HepG2 (cell line): Measurements from ENCODE around the gene YKT6. TPM values are rescaled to one million over a fixed set of nuclear protein-coding genes. Genes with fewer than 3 reads are reported as not detected.

Experiments used
- ADNP ChIP-seq: sonication (generic); formaldehyde crosslinking; IDR thresholded peaks from 2 replicates; pipeline ENCODE4 v1.4.0; 2020; ENCODE audit warnings: missing genetic modification reagents
- CBFB ChIP-seq: sonication (generic); formaldehyde crosslinking; IDR thresholded peaks from 2 replicates; pipeline ENCODE4 v1.4.0; 2020; ENCODE audit warnings: missing genetic modification reagents
- FOXO1 ChIP-seq: sonication (generic); formaldehyde crosslinking; IDR thresholded peaks from 2 replicates; pipeline ENCODE4 v1.4.0; 2020; ENCODE audit warnings: missing genetic modification reagents
- HMG20B ChIP-seq: conservative IDR thresholded peaks from 2 replicates; pipeline ENCODE4 v1.6.1; 2016; ENCODE audit warnings: missing genetic modification reagents, missing compliant biosample characterization
- HNRNPL ChIP-seq: fragments of 200-400 bp; formaldehyde crosslinking; IDR thresholded peaks from 2 replicates; pipeline ENCODE4 v1.6.1; 2017; ENCODE audit warnings: mild to moderate bottlenecking, low read depth, low read length
- JUN ChIP-seq: sonication (generic); formaldehyde crosslinking; IDR thresholded peaks from 2 replicates; pipeline ENCODE4 v1.4.0; 2020; ENCODE audit warnings: mild to moderate bottlenecking, missing genetic modification reagents
- KLF15 ChIP-seq: sonication (generic); formaldehyde crosslinking; IDR thresholded peaks from 2 replicates; pipeline ENCODE4 v1.8.1; 2023; ENCODE audit warnings: borderline replicate concordance, mild to moderate bottlenecking, inconsistent platforms, missing genetic modification reagents, mixed read lengths
- NBN ChIP-seq: fragments of 450-650 bp; conservative IDR thresholded peaks from 2 replicates; pipeline ENCODE4 v1.6.1; 2017
- NFIC ChIP-seq: IDR thresholded peaks from 2 replicates; pipeline ENCODE4 v1.6.1; 2012; ENCODE audit warnings: mild to moderate bottlenecking, low read length, inconsistent platforms
- TBL1XR1 ChIP-seq: fragments of 150-350 bp; IDR thresholded peaks from 2 replicates; pipeline ENCODE4 v1.6.1; 2014; ENCODE audit warnings: borderline replicate concordance, low read length; ENCODE audit not compliant: partially characterized antibody
- TMF1 ChIP-seq: sonication (generic); formaldehyde crosslinking; IDR thresholded peaks from 2 replicates; pipeline ENCODE4 v1.8.1; 2022; ENCODE audit warnings: low read depth, missing genetic modification reagents
- ZFP62 ChIP-seq: sonication (generic); formaldehyde crosslinking; IDR thresholded peaks from 2 replicates; pipeline ENCODE4 v1.4.0; 2020; ENCODE audit warnings: missing genetic modification reagents
- ZNF329 ChIP-seq: sonication (generic); formaldehyde crosslinking; IDR thresholded peaks from 2 replicates; pipeline ENCODE4 v1.9.0; 2021; ENCODE audit warnings: low read depth, mild to moderate bottlenecking, missing genetic modification reagents
- polyA plus RNA-seq, 8 experiments: library from polyadenylated mRNA; depleted of rRNA in 3 of 8; stranded (reverse) in 7 of 8; unstranded in 1 of 8; fragments of >200 nt; fragmentation: Illumina TruSeq in 4 of 8; extraction: Trizol in 4 of 8; gene quantifications; 2 replicates each; pipeline versions ENCODE4 v1.2.1 to v1.2.3, GENCODE V29; 2011 to 2016; ENCODE audit warnings: low read depth in 4 of 8, missing spikeins in 1 of 8, mixed read lengths in 1 of 8; ENCODE audit not compliant: insufficient read depth in 1 of 8
- total RNA-seq, 5 experiments: library from RNA; depleted of rRNA; stranded (reverse); fragments of >200 nt; fragmentation: Illumina TruSeq; extraction: Trizol; gene quantifications; 2 replicates each; pipeline ENCODE4 v1.2.3, GENCODE V29; 2016; ENCODE audit warnings: low read depth in 1 of 5
- TF ChIP-seq, protein P1 (sequence below): sonication (generic); formaldehyde crosslinking; IDR thresholded peaks from 2 replicates; pipeline ENCODE4 v1.4.0; 2020; ENCODE audit warnings: low read depth, mild to moderate bottlenecking, missing genetic modification reagents
- TF ChIP-seq, protein P2 (sequence below): IDR thresholded peaks from 2 replicates; pipeline ENCODE4 v1.6.1; 2016; ENCODE audit warnings: mild to moderate bottlenecking
- TF ChIP-seq, protein P3 (sequence below): sonication (generic); formaldehyde crosslinking; IDR thresholded peaks from 2 replicates; pipeline ENCODE4 v1.5.0; 2020; ENCODE audit warnings: mild to moderate bottlenecking, missing genetic modification reagents, borderline replicate concordance

Gene YKT6
- total and polyA plus RNA-seq, 2 of the 13 experiments (the other 11 are each of a cell fraction or from before 2014, with no cell fraction given): 52.2 to 60.3 TPM

DNA sequence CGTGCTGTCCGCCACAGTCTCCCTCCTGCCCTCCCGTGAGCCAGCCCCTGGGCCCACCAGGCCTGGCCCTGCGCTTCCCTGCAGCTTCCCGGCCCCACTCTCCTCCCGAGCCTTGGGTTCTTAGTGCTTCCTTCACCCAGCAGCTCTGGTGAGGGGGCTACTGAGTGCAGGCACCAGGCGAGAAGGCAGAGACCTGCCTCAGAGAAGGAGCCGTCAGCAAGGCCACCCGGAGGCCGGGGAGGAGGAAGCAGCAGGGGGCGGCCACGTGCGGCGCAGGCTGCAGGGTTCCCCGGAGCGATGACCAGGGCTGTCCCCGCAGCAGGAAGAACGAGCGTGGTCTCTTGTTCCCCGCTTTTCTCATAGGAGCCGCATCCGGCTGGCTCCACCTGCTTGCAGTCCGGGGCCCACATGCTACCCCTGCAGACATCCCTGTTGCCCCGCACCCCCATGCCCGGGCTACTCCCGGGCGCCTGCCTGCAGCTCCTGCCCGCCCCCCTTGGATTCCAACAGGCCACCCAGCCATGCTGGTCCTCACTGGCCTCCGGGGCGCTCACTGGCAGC is 20.5 kb downstream of the YKT6 start (continued):
- TF ChIP-seq TBL1XR1 (no peak), ADNP (no peak), KLF15 (CRISPR knock-in tag) (peak; percentile 75; the same call in 1 of the 2 replicates), TMF1 (0 out of 2 replicates have a peak, but pooled peaks have one; percentile 47), CBFB (no peak), JUN (0 out of 2 replicates have a peak, but pooled peaks have one; percentile 30), NFIC (no peak), ZFP62 (CRISPR knock-in tag) (no peak), ZNF329 (no peak), NBN (no peak), HMG20B (CRISPR knock-in tag) (no peak), HNRNPL (peak; percentile 57; the same call in 1 of the 2 replicates), FOXO1 (CRISPR knock-in tag) (peak; percentile 43; the same call in 1 of the 2 replicates)
- TF ChIP-seq, protein P1, sequence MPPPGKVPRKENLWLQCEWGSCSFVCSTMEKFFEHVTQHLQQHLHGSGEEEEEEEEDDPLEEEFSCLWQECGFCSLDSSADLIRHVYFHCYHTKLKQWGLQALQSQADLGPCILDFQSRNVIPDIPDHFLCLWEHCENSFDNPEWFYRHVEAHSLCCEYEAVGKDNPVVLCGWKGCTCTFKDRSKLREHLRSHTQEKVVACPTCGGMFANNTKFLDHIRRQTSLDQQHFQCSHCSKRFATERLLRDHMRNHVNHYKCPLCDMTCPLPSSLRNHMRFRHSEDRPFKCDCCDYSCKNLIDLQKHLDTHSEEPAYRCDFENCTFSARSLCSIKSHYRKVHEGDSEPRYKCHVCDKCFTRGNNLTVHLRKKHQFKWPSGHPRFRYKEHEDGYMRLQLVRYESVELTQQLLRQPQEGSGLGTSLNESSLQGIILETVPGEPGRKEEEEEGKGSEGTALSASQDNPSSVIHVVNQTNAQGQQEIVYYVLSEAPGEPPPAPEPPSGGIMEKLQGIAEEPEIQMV: no peak
- TF ChIP-seq, protein P2, sequence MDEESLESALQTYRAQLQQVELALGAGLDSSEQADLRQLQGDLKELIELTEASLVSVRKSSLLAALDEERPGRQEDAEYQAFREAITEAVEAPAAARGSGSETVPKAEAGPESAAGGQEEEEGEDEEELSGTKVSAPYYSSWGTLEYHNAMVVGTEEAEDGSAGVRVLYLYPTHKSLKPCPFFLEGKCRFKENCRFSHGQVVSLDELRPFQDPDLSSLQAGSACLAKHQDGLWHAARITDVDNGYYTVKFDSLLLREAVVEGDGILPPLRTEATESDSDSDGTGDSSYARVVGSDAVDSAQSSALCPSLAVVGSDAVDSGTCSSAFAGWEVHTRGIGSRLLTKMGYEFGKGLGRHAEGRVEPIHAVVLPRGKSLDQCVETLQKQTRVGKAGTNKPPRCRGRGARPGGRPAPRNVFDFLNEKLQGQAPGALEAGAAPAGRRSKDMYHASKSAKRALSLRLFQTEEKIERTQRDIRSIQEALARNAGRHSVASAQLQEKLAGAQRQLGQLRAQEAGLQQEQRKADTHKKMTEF (CRISPR knock-in tag): 0 out of 2 replicates have a peak, but pooled peaks have one; percentile 49
- TF ChIP-seq, protein P3, sequence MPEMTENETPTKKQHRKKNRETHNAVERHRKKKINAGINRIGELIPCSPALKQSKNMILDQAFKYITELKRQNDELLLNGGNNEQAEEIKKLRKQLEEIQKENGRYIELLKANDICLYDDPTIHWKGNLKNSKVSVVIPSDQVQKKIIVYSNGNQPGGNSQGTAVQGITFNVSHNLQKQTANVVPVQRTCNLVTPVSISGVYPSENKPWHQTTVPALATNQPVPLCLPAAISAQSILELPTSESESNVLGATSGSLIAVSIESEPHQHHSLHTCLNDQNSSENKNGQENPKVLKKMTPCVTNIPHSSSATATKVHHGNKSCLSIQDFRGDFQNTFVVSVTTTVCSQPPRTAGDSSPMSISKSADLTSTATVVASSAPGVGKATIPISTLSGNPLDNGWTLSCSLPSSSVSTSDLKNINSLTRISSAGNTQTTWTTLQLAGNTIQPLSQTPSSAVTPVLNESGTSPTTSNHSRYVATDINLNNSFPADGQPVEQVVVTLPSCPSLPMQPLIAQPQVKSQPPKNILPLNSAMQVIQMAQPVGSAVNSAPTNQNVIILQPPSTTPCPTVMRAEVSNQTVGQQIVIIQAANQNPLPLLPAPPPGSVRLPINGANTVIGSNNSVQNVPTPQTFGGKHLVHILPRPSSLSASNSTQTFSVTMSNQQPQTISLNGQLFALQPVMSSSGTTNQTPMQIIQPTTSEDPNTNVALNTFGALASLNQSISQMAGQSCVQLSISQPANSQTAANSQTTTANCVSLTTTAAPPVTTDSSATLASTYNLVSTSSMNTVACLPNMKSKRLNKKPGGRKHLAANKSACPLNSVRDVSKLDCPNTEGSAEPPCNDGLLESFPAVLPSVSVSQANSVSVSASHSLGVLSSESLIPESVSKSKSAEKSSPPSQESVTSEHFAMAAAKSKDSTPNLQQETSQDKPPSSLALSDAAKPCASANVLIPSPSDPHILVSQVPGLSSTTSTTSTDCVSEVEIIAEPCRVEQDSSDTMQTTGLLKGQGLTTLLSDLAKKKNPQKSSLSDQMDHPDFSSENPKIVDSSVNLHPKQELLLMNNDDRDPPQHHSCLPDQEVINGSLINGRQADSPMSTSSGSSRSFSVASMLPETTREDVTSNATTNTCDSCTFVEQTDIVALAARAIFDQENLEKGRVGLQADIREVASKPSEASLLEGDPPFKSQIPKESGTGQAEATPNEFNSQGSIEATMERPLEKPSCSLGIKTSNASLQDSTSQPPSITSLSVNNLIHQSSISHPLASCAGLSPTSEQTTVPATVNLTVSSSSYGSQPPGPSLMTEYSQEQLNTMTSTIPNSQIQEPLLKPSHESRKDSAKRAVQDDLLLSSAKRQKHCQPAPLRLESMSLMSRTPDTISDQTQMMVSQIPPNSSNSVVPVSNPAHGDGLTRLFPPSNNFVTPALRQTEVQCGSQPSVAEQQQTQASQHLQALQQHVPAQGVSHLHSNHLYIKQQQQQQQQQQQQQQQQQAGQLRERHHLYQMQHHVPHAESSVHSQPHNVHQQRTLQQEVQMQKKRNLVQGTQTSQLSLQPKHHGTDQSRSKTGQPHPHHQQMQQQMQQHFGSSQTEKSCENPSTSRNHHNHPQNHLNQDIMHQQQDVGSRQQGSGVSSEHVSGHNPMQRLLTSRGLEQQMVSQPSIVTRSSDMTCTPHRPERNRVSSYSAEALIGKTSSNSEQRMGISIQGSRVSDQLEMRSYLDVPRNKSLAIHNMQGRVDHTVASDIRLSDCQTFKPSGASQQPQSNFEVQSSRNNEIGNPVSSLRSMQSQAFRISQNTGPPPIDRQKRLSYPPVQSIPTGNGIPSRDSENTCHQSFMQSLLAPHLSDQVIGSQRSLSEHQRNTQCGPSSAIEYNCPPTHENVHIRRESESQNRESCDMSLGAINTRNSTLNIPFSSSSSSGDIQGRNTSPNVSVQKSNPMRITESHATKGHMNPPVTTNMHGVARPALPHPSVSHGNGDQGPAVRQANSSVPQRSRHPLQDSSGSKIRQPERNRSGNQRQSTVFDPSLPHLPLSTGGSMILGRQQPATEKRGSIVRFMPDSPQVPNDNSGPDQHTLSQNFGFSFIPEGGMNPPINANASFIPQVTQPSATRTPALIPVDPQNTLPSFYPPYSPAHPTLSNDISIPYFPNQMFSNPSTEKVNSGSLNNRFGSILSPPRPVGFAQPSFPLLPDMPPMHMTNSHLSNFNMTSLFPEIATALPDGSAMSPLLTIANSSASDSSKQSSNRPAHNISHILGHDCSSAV (CRISPR knock-in tag): no peak
